WI38 (cell line): ENCODE measurements around the gene FCHO1.
A peak's percentile ranks its signal among the peaks of the same experiment; 100 is the strongest.
"Not testable (repeated sequence)": the region's sequence is repeated elsewhere in the genome, so short reads cannot be mapped to it uniquely, and the experiment has no call there.

Experiments
- H3K4me3 ChIP-seq: 2 replicates; pipeline ENCODE4 v1.5.1; 2011; ENCODE audit warnings: low read depth, mild to moderate bottlenecking, control low read depth, low read length
- TF ChIP-seq, protein P1 (sequence below): IDR thresholded peaks from 2 replicates; pipeline ENCODE4 v1.5.1; 2012; ENCODE audit warnings: low read depth, mild to moderate bottlenecking, control low read depth, low read length

FCHO1 gene

DNA sequence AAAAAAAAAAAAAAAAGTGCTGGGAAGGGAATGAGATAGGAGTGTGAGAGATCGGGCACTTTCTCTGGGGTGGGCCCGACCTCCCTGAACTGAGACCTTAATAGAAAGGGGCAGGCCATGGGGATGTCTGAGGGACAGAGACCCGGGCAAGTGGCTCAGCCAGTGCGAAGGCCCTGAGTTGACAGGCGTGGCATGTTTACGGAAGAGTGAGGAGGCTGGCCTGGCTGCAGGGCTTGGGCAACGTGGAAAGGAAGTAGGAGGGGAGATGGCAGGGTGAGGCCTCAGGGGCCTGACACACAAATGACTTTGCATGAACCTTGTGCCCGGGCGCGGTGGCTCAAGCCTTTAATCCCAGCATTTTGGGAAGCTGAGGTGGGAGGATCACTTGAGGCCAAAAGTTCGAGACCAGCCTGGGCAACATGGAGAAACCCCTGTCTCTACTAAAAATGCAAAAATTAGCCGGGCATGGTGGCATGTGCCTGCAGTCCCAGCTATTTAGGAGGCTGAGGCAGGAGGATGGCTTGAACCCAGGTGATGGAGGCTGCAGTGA, 13.9 kb downstream of the FCHO1 start:
- TF ChIP-seq, protein P1, sequence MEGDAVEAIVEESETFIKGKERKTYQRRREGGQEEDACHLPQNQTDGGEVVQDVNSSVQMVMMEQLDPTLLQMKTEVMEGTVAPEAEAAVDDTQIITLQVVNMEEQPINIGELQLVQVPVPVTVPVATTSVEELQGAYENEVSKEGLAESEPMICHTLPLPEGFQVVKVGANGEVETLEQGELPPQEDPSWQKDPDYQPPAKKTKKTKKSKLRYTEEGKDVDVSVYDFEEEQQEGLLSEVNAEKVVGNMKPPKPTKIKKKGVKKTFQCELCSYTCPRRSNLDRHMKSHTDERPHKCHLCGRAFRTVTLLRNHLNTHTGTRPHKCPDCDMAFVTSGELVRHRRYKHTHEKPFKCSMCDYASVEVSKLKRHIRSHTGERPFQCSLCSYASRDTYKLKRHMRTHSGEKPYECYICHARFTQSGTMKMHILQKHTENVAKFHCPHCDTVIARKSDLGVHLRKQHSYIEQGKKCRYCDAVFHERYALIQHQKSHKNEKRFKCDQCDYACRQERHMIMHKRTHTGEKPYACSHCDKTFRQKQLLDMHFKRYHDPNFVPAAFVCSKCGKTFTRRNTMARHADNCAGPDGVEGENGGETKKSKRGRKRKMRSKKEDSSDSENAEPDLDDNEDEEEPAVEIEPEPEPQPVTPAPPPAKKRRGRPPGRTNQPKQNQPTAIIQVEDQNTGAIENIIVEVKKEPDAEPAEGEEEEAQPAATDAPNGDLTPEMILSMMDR = no peak
- H3K4me3 ChIP-seq = no peak overlapping the region

DNA sequence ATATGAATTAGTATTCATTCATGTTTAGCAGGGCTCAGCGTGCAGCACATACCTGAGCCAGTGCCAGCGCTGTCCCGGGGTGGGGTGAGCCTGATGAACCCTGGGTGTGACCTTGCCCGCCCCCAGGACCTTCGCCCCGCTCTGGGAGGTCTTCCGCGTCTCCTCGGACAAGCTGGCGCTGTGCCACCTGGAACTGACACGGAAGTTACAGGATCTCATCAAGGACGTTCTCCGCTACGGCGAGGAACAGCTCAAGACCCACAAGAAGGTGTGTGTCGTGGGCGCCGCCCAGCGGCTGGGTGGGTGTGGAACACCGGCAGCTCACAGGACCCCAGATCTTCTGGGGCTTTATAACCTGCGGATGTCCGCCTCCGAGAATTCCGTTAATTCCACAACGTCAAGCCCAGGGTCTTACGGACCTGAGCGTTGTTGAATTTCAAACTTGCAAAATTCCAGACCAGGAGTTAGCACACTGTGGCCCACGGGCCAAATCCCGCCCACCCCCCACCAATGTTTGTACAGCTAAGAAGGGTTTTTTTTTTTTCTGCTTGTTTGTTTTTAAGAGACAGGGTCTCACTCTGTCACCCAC, 15.4 kb downstream of the FCHO1 start:
- TF ChIP-seq, protein P1 = peak; percentile 93
- peak overlapping the region; percentile 27 for H3K4me3 ChIP-seq

DNA sequence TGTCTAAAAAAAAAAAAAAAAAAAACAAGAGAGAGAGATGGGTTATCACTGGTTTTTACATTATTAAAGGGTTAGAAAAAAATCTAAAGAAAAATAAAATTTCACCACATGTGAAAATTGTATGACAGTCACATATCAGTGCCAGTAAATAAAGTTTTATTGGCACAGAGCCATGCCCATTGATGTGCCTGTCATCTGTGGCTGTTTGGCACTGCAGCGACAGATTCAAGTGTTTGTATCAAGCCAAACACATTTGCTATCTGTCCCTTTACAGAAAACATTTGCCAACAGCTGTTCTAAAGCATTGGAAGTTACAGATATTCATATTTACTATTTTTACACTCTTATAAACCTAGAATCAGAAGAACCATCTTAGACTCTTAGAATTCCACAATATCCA, 16.3 kb downstream of the FCHO1 start:
- TF ChIP-seq, protein P1 = no peak
- no peak overlapping the region for H3K4me3 ChIP-seq

GRCh38 chr19:17770613-17771012, 19.3 kb downstream of the FCHO1 start:
- no peak overlapping the region for H3K4me3 ChIP-seq
- TF ChIP-seq, protein P1 = no peak

GRCh38 chr19:17772172-17772571, 20.9 kb downstream of the FCHO1 start:
- H3K4me3 ChIP-seq = no peak overlapping the region
- TF ChIP-seq, protein P1 = no peak

DNA sequence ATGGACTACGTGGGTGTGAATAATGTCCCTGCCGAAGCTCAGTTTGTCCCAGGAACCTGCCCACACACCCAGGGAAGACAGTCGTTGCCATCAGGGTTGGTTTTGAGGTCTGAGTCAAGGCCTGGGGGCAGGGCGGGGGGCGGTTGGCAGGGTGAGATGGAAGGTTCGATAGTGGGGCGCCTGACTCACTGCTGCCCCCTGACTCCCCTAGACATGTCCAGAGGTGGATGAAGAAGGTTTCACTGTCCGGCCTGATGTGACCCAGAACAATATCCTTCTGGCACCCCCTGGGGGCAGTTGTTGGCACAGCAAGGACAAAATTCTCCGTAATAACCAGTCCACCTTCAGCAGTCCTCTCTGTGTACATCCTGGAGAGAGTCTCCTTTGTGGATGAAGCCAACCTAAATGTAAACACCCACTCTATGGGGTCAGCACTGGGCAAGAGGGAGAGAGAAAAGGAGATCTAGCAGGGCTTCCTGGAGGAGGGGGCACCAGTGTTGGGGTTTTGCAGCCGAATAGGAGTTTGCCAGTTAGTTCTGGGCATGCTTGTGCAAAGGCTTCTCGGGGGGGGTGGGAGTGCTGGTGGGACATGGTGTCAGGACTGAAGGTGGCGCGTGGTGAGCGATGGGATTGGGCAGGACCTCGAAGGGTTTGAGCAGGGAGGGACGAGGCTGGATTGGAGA, 24.1 kb downstream of the FCHO1 start:
- H3K4me3 ChIP-seq = no peak overlapping the region
- TF ChIP-seq, protein P1 = peak; percentile 88

DNA sequence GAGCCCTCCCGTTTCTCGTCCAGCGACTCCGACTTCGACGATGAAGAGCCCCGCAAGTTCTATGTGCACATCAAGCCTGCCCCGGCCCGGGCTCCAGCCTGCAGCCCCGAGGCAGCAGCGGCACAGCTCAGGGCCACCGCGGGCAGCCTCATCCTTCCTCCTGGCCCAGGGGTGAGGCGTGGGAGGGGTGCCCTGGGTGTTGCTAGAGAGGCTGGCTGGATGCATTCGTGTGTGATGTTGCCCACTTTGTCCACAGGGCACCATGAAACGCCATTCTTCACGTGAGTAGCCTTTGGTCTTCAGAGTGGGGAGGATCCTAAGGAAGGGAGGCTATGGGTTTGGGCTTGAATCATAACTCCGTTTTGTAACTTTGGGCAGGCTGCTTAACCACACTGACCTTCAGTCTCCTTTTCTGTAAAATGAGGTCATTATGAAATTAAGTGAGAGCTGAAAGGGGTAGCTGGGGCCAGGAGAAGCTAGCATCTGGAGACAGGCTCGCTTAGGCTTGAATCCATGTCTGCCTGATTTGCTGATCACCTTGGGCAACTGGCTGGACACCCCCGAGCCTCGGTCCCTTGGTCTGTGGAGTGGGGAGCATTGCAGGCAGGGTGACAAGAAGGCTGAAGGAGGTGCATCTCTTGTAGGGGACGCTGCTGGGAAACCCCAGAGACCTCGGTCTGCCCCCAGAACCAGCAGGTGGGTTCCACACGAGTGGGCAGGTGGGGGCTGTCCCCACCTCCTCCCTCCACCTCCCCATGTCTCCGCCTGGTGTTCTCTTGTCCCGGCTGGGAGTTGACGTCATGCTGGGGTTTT, 24.9 kb downstream of the FCHO1 start:
- no peak overlapping the region for H3K4me3 ChIP-seq
- TF ChIP-seq, protein P1 = no peak

DNA sequence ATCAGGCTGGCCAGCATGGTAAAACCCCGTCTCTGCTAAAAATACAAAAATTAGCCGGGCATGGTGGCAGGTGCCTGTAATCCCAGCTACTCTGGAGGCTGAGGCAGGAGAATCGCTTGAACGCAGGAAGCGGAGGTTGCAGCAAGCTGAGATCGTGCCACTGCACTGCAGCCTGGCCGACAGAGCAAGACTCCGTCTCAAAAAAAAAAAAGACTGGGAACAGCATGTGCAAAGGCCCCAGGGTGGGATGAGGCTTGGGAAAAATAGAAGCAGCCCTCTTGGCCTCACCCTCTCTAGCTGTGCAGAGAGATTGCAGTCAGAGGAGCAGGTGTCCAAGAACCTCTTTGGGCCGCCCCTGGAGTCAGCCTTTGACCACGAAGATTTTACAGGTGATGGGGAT, 26.6 kb downstream of the FCHO1 start:
- not testable (repeated sequence) for H3K4me3 ChIP-seq
